Measurements from ENCODE around the gene RNF217. TPM values are rescaled to one million over a fixed set of nuclear protein-coding genes. Genes with fewer than 3 reads are reported as not detected.

The RNF217 gene
- total and polyA plus RNA-seq, 12 donors: 2.1 to 26.9 (median 13.0) TPM

- TF ChIP-seq, protein P1, sequence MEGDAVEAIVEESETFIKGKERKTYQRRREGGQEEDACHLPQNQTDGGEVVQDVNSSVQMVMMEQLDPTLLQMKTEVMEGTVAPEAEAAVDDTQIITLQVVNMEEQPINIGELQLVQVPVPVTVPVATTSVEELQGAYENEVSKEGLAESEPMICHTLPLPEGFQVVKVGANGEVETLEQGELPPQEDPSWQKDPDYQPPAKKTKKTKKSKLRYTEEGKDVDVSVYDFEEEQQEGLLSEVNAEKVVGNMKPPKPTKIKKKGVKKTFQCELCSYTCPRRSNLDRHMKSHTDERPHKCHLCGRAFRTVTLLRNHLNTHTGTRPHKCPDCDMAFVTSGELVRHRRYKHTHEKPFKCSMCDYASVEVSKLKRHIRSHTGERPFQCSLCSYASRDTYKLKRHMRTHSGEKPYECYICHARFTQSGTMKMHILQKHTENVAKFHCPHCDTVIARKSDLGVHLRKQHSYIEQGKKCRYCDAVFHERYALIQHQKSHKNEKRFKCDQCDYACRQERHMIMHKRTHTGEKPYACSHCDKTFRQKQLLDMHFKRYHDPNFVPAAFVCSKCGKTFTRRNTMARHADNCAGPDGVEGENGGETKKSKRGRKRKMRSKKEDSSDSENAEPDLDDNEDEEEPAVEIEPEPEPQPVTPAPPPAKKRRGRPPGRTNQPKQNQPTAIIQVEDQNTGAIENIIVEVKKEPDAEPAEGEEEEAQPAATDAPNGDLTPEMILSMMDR (IDR thresholded peaks at IDR 0.05): no peak
- DNase-seq (no peak), ATAC-seq (no peak)
- no peaks in the 10 kb centered on the region for H3K4me1 ChIP-seq
- peaks cover 0 to 10% (median 4%) of the 10 kb centered on the region in 11 donors for H3K9me3 ChIP-seq
- H3K27me3 ChIP-seq: no peaks in the 10 kb centered on the region
- 91 to 94% methylated on average over 4 of the region's 4 CpGs for WGBS, 2 donors
- no peaks in the 10 kb centered on the region for H3K36me3 ChIP-seq
- no peak overlapping the region for H3K27ac ChIP-seq
- no peak overlapping the region for H3K4me3 ChIP-seq
- intact Hi-C loops (cut with DNase I): loop anchor here in 2 of 10 donors (2.0 kb wide), 2 partner anchors 244 to 246 kb away; no protein-coding TSS in a partner anchor
Observed at GRCh38 chr6:125116710-125117109, 154.5 kb downstream of the RNF217 start.

DNA sequence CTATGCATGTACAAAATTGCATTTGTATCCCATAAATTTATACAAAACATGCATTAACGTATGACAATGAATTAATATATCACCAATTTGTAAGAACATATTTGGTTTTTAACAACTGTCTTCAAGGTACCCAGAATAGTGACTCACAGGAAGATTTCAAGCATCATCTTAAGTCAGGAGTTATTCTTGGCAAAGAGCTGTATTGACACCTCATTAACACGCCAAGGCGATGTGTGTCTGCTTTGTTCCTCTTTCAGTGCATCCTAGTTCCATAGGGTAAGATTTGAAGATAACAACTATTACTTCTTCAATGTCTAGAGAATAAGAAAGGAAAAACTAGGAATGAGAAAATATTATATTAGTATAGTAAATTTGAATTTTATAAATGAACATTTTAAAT lies 155.6 kb downstream of the RNF217 start:
- Histone ChIP-seq H3K4me1 (peaks cover 0 to 4% (median 0%) of the 10 kb centered on the region in 9 donors), H3K36me3 (no peaks in the 10 kb centered on the region), H3K4me3 (no peak overlapping the region), H3K9me3 (no peaks in the 10 kb centered on the region), H3K27ac (no peak overlapping the region), H3K27me3 (no peaks in the 10 kb centered on the region)
- DNase-seq (no peak), ATAC-seq (no peak)
- TF ChIP-seq, protein P1 (IDR thresholded peaks at IDR 0.05): no peak
- WGBS, 2 donors: 82 to 86% methylated on average over 3 of the region's 3 CpGs
- intact Hi-C loops (cut with DNase I): loop anchor here in 2 of 10 donors (2.0 kb wide), 2 partner anchors 245 to 247 kb away; no protein-coding TSS in a partner anchor

DNA sequence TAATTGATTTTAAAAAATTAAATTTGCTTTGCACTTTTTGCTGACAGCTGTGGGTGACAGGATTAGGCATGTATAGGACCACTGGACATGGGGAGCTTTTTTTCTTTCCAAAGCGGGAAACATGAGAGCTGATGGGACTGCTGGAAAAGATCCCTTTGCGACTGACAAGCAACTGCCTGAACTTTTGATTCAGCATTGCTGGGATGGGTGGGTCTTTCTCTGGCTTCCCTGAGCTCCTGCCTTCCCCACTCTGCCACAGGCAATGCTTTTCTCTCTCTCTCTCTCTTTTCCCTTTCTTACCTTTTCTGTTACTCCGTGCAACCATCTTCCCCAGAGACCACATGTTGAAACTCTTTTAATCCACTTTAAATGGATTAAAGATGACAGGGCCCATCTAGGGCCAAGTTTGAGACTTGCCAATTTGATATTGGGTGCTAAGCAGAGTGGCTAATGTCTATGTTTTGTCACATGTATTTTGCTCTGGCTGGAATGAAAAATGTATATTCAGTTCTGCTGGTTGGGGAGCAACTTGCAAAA lies 157.9 kb downstream of the RNF217 start:
- Histone ChIP-seq H3K4me1 (peaks cover 0 to 16% (median 0%) of the 10 kb centered on the region in 9 donors), H3K27me3 (no peaks in the 10 kb centered on the region), H3K4me3 (no peak overlapping the region), H3K9me3 (no peaks in the 10 kb centered on the region), H3K27ac (no peak overlapping the region), H3K36me3 (no peaks in the 10 kb centered on the region)
- ATAC-seq (no peak), DNase-seq (no peak)
- 73 to 79% methylated on average over 3 of the region's 3 CpGs for WGBS, 2 donors
- intact Hi-C loops (cut with DNase I): no loop called here
- TF ChIP-seq, protein P1 (IDR thresholded peaks at IDR 0.05): no peak

DNA sequence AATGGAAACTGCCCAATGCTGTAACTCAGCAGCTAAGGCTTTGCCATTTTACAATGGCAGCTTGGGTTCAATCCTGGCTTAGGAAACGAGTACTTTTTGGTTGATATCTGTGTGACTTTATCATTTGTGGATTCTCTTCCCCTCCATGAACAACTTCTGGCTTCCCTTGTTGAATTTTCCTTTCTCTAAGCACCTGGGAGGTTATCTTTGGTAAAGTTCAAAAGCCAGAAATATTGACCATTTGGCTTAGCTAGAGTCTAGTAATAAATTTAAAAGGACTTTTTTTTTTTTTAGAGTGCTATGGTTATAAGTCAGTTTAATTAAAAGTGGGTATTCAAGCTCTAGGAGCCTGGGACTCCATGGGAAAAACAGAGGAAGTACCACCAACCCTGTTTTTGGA lies 159.7 kb downstream of the RNF217 start:
- ATAC-seq (no peak), DNase-seq (no peak)
- no peak overlapping the region for H3K4me3 ChIP-seq
- no peak overlapping the region for H3K27ac ChIP-seq
- TF ChIP-seq, protein P1 (IDR thresholded peaks at IDR 0.05): no peak
- H3K9me3 ChIP-seq: peaks cover 0 to 4% (median 0%) of the 10 kb centered on the region in 11 donors
- no peaks in the 10 kb centered on the region for H3K36me3 ChIP-seq
- H3K4me1 ChIP-seq: peaks cover 0 to 16% (median 0%) of the 10 kb centered on the region in 9 donors
- 72 to 73% methylated on average over 1 of the region's 1 CpG for WGBS, 2 donors
- H3K27me3 ChIP-seq: no peaks in the 10 kb centered on the region
- intact Hi-C loops (cut with DNase I): no loop called here
